ENCODE results near the gene FRAT2. TPM values are rescaled to one million over a fixed set of nuclear protein-coding genes. Genes with fewer than 3 reads are reported as not detected.

Gene FRAT2
- total and polyA plus RNA-seq, 10 of the 15 experiments (the other 5 are each of a cell fraction or from before 2014, with no cell fraction given), result 0.69 to 5.9 (median 3.8) TPM

- TF ChIP-seq, protein P1, sequence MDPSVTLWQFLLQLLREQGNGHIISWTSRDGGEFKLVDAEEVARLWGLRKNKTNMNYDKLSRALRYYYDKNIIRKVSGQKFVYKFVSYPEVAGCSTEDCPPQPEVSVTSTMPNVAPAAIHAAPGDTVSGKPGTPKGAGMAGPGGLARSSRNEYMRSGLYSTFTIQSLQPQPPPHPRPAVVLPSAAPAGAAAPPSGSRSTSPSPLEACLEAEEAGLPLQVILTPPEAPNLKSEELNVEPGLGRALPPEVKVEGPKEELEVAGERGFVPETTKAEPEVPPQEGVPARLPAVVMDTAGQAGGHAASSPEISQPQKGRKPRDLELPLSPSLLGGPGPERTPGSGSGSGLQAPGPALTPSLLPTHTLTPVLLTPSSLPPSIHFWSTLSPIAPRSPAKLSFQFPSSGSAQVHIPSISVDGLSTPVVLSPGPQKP (IDR thresholded peaks at IDR 0.05; ENCODE audit: low read depth, low read length), result no peak
- no peak for TF ChIP-seq TBL1XR1 (IDR thresholded peaks at IDR 0.05; ENCODE audit: low read depth, low read length)
- no peak for TF ChIP-seq SPI1 (IDR thresholded peaks at IDR 0.05; ENCODE audit: borderline replicate concordance, insufficient read depth, low read depth, low read length)
- TF ChIP-seq EED (IDR thresholded peaks at IDR 0.05; ENCODE audit: low read depth), result no peak
- TF ChIP-seq ZSCAN29 (IDR thresholded peaks at IDR 0.05), result no peak
- TF ChIP-seq MEF2A (IDR thresholded peaks at IDR 0.05; ENCODE audit: insufficient read depth, low read depth, low read length), result no peak
- no peak for TF ChIP-seq TCF12 (IDR thresholded peaks at IDR 0.05; ENCODE audit: low read depth, low read length)
- TF ChIP-seq TCF7 (IDR thresholded peaks at IDR 0.05; ENCODE audit: borderline replicate concordance), result no peak
- no peak for TF ChIP-seq FOXM1 (IDR thresholded peaks at IDR 0.05; ENCODE audit: low read depth, low read length)
- TF ChIP-seq ATF7 (IDR thresholded peaks at IDR 0.05; ENCODE audit: low read depth), result peak; percentile 99
- no peak for TF ChIP-seq SMAD1 (IDR thresholded peaks at IDR 0.05; ENCODE audit: low read depth, partially characterized antibody)
- TF ChIP-seq, protein P2, sequence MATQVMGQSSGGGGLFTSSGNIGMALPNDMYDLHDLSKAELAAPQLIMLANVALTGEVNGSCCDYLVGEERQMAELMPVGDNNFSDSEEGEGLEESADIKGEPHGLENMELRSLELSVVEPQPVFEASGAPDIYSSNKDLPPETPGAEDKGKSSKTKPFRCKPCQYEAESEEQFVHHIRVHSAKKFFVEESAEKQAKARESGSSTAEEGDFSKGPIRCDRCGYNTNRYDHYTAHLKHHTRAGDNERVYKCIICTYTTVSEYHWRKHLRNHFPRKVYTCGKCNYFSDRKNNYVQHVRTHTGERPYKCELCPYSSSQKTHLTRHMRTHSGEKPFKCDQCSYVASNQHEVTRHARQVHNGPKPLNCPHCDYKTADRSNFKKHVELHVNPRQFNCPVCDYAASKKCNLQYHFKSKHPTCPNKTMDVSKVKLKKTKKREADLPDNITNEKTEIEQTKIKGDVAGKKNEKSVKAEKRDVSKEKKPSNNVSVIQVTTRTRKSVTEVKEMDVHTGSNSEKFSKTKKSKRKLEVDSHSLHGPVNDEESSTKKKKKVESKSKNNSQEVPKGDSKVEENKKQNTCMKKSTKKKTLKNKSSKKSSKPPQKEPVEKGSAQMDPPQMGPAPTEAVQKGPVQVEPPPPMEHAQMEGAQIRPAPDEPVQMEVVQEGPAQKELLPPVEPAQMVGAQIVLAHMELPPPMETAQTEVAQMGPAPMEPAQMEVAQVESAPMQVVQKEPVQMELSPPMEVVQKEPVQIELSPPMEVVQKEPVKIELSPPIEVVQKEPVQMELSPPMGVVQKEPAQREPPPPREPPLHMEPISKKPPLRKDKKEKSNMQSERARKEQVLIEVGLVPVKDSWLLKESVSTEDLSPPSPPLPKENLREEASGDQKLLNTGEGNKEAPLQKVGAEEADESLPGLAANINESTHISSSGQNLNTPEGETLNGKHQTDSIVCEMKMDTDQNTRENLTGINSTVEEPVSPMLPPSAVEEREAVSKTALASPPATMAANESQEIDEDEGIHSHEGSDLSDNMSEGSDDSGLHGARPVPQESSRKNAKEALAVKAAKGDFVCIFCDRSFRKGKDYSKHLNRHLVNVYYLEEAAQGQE (IDR thresholded peaks at IDR 0.05; ENCODE audit: low read depth, low read length), result no peak
- TF ChIP-seq RB1 (IDR thresholded peaks at IDR 0.05; ENCODE audit: borderline replicate concordance), result peak; percentile 90; the same call in 1 of the 2 replicates
- TF ChIP-seq FOS (IDR thresholded peaks at IDR 0.05; ENCODE audit: borderline replicate concordance, extremely low read depth, insufficient read length), result no peak
- TF ChIP-seq ZNF622 (IDR thresholded peaks at IDR 0.05), result no peak
- no peak for TF ChIP-seq PAX8 (IDR thresholded peaks at IDR 0.05)
- no peak for TF ChIP-seq YBX1 (IDR thresholded peaks at IDR 0.05)
- no peak for TF ChIP-seq JUNB (IDR thresholded peaks at IDR 0.05)
- no peak for TF ChIP-seq SRF (IDR thresholded peaks at IDR 0.05; ENCODE audit: low read depth in 2 of 2, low read length in 2 of 2)
- TF ChIP-seq NFIC (IDR thresholded peaks at IDR 0.05; ENCODE audit: low read depth, low read length), result no peak
- TF ChIP-seq ZNF207 (IDR thresholded peaks at IDR 0.05; ENCODE audit: borderline replicate concordance), result peak; percentile 95
- TF ChIP-seq, protein P3, sequence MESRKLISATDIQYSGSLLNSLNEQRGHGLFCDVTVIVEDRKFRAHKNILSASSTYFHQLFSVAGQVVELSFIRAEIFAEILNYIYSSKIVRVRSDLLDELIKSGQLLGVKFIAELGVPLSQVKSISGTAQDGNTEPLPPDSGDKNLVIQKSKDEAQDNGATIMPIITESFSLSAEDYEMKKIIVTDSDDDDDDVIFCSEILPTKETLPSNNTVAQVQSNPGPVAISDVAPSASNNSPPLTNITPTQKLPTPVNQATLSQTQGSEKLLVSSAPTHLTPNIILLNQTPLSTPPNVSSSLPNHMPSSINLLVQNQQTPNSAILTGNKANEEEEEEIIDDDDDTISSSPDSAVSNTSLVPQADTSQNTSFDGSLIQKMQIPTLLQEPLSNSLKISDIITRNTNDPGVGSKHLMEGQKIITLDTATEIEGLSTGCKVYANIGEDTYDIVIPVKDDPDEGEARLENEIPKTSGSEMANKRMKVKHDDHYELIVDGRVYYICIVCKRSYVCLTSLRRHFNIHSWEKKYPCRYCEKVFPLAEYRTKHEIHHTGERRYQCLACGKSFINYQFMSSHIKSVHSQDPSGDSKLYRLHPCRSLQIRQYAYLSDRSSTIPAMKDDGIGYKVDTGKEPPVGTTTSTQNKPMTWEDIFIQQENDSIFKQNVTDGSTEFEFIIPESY (IDR thresholded peaks at IDR 0.05), result no peak
- peak; percentile 46; the same call in 1 of the 2 replicates for TF ChIP-seq GATAD2B (conservative IDR thresholded peaks at IDR 0.05; ENCODE audit: low read depth)
- TF ChIP-seq CEBPB (IDR thresholded peaks at IDR 0.05; ENCODE audit: borderline replicate concordance in 1 of 2, low read depth in 2 of 2, low read length in 2 of 2), result no peak
- TF ChIP-seq BMI1 (IDR thresholded peaks at IDR 0.05; ENCODE audit: borderline replicate concordance), result no peak
Measured at GRCh38 chr10:97334370-97335175, at the start of gene FRAT2 (continued).
